Kidney capillary endothelial cell (primary cell): ENCODE measurements around the gene CCDC57.
A peak's percentile ranks its signal among the peaks of the same experiment; 100 is the strongest.

ENCODE experiments used
- DNase-seq: peaks from one replicate; pipeline ENCODE4 v3.0.0-alpha.2; 2018; ENCODE audit warnings: low spot score

Gene CCDC57

DNA sequence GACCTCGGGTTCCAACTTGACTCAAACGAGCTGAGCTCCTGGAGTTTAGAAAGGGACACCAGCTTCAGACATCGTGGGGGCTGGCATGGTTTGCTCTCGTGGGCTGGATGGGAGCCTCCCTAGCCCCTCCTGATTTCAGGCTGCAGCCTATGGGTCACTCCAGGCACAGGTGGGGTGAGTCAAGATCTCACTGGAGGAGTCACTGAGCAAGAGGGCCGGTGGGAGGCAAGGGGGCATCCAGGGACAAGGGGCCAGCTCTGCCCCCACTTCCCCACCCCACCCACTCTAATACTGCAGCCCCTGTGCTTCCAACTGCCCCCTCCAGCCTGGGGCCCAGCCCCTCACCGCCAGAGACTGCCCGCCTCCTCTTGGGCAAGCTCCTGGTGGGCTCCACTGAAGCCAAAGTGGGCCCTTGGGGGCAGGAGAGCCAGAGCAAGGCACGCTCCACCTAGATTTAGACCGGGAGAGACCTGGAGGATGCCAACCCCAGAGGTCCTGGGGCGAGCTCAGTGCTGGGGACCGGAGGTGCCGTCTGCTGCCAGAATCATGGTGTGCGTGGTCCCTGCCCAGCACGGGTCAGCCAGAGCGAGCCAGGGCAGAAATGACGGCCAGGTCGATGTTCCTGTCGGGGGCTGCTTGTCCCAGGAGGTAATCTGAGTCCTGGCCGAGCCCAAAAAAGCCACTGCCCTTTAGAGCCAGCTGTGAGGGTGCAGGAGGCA, 22.6 kb upstream of the CCDC57 start:
- DNase-seq = no peak

DNA sequence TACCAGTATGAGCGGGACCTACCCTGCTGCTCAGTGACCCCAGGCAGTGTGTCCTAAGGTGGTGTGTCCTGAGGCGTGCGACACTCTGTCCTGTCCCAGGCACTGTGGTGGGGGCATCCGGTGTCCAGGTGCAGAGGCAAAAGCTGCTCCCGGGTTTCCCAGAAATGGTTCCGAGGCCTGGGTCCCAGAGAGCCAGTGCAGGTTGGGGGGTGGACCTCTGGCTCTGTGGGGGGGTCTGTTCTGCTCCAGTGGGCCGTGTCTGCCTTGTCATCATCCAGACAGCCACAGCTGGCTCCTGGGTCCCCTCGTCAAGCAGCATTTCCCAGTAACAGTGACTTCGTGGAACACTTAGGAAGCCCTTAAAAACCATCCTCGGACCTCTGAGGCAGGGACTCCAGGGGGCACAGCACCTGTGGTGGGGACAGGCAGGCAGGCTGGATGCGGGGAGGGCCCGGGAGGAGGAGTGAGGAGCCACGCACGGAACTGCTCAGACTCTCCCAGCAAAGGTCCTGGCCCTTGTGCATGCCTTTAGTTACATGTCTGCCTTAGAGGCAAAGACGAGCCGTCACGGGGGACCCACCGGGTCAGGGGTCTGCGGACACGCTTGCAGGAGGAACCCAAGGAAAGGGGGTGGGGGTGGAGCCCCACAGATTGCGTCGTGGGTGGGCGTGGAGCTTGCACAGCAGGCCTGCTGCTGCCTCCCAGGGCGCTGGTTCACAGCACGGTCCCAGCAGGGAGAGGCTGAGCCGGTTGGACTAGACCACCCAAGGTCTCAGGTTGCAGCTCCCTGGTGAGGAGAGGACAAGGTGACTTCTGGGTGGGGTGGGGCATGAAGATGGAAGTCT, 21.8 kb upstream of the CCDC57 start:
- no peak for DNase-seq

DNA sequence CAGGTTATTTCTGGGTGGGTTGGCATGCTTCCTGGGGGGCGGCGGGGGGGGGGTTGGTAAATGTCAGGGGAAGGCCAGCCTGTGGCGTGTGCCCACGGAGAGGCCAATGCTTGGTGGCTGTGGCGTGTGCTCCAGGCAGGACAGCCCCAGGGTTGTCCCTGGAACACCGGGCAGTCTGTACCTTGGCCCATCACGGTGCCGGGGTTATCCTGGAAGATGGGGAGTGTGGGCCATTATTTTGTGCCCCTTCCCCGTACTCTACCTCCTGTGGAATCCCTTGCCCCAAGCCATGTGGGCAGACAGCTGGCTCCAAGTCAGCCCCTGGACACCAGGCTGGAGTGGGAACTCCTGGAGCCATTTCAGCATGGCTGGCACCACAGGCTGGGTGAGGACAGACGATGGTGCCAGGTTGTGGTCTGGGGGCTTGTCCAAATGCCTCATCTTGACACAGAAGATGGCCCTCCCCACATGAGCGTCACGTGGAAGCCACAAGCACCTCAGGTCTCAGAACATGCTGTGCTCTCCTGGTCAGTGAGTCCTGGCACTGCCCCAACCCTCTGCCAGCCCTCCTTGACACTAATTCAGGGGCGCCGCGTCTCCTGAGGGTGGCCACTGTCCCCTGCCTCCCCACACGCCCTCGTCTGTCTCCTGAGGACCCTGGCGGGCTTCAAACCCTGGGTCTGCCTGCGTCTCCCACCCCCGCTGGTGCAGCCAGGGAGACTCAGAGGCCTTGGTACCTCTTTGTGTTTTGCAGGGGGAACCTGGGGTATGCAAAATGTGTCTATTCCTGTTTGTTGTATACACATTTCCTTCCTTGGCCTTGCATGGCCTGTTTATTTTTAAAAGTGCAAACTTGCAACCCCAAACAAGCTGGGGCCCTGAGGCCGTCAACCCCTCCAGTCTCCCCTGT, 20.5 kb upstream of the CCDC57 start:
- DNase-seq = no peak

DNA sequence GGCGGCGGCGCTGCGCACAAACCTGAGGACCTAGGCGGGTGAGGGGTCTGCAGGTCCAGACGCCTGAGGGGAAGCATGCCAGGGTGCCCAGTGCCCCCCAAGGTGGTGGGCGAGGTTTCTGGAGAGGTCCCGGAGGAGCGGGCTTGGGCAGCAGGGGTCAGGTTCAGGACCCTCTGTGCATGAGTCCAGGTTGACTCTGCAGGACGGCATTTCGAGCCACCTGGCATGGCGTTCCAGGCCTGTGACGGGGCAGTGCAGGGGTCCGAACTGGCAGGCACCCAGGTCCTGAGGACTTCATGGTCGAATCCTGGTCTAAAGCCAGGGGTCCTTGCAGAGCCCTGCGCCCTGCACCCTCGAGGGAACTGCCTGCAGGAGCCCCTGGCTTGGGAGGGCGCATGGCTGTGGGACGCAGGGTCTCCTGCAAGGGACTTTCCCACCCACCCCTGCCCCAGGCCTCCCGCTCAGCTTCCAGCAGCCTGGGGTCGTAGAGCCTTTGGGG, 19.7 kb upstream of the CCDC57 start:
- DNase-seq = no peak

DNA sequence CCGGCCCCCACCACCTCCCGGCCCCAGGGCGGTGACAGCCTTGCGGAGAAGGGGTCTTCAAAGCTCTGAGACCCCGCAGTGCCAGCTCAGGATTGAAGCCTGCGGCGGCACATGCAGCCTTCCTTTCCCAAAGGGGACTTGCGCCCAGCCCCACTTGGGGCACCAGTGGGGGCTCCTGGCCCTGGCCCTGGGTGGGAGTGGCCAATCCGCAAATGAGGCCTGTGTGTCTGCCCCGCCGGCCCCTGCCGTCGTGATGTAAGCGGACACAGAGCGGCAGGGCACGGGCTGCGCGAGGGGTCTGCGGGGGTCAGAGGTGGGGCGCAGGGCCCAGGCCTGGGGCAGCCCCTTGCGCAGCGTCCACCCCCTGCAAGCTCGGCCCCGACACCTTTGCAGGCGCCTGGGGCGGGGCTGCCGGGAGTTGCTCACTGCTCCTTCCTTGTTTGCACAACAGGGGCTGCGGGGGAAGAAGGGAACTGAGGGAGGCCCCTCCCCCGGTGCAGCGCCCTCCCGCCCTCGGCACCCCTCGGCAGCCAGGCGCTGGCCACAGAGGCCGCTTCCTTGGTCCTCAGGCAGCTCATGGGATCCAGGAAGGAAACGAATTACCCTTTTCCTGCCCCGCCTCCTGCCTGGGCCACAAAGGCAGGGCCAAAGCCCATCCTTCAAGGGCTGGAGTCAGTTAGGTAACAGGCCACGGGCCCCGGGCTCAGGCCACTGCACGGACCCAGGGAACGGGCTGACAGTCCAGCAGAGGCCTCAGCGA, 19.1 kb upstream of the CCDC57 start:
- peak; percentile 73 for DNase-seq

DNA sequence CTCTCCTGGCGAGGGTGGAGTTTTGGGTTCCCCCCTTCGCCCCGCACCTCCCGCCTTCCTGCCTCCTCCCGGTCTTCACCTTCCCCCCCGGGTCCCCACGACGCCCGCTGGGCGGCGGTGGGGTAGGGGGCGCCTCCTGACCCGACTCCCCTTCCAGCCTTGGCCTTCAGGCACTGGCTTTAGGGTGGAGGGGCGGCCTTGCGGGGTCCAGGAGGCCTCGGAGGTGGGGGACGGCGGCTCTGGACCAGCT, 18.6 kb upstream of the CCDC57 start:
- DNase-seq = no peak

DNA sequence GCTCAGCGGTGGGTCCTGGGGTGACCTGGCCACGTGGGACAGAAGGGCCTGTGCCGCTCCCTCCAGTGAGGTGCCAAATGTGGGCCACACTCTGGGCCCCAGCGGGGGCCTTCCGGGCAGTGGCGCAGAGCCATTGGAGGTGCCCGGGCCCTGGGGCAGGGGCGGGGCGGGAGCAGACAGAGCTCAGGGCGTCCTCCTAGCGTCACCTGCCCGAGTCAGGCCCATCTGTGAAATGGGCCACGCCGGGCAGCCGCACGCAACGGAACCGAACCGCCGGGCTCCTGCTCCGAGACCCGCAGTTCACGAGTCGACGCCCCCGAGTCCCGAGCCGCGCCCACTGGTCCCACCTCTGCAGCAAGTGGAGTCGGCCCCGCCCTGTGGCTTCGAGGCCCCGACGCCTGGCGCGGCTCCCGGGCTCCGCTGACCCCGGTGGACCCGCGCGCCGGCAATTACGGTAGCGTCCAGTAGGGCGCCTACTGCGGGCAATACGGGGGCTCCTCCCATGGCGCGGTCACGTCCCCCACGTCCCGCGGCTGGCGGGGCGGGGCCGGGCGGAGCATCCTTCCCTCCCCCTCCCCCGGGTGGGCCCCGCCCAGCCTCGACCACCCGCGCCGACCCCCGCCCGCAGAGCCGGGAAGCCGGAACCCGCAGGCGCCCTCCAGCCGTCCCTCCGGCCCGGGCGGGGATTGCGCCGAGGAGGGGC, 18.1 kb upstream of the CCDC57 start:
- peak; percentile 62 for DNase-seq

DNA sequence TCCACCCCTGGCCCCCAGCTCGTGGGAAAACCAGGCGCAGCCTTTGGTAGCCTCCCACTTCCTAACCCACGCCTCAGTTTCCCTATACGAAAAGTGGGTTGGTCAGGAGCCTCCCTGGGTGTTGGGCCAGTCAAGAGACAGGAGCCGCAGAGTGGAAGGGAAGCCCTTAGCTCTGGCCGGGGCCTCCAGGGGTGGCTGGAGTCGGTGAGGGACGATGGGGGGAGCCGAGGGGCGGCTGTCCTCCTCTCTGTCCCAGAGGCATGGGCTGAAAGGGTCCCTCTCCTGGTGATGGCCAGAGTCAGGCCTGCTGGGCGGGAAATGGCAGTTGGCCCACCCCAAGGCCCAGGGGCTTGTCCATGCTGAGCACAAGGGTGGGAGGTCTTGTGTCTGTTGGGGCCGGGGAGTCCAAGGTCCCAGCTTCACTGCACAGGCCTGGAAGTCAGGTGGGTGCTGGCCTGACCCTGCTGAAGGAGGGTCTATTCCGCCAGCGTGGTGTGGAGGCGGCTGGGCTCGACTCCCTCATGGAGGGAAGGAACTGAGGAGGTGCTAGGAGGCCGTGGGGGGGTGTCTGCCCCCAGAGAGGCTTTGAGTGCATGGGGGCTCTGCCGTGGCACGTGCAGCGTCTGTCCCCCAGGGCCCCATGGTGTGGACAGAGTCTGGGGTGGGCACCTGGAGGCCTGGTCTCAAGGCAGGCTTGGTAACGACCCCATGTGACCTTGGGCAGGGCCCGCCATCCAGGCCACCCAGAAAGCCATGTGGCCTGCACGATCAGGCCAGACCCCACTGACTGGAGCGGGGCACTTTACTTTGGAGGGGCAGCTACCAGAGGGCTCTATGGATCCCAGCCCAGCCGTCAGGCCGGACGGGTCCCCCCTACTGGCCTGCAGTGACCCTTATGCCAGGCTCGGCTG, 17.3 kb upstream of the CCDC57 start:
- no peak for DNase-seq

DNA sequence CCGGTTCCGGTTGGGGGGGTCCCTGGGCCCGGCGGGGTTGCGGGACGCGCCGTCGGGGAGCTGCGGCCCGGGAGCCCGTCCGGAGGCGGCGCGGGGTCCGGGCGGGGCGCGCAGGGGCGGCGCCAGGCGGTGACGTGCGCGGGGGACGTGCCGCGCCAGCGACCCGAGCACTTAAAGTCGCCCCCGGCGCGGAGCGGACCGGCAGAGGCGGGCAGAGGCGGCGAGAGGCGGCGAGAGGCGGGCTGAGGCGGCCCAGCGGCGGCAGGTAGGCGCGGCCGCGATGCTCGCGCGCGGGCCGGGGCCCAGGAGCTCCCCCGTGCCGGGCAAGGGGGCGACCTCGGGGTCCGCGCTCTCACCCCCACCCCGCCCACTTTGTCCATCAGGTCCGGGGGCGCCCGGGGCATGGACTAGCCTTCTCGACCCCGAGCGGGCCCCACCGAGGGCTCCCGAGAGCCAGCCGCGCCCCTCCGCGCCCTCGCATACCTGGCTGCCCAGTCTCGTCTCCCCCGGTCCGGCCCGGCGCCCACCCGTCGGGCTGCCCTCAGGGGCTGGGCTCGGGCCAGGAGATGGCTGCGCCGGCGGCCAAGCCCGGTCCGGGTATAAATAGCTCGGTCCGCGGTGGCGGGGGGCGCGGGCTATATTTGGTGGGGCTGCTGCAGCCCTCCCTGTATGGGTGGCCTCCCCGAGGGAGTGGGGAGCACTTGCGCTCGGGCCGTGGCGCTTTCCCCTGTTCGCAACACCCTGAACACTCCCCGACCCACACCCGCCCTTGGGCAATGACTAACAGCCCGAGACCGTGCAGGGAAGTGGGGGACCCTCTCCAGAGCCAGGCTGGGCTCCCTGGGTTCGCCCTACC, 16.4 kb upstream of the CCDC57 start, which contains the start of gene SLC16A3:
Gene SLC16A3, plus strand, starts transcription at position 201 of the 856 bp plus-strand sequence. CDS start 6,967 bp downstream, outside the sequence.
- peak; percentile 50 for DNase-seq

DNA sequence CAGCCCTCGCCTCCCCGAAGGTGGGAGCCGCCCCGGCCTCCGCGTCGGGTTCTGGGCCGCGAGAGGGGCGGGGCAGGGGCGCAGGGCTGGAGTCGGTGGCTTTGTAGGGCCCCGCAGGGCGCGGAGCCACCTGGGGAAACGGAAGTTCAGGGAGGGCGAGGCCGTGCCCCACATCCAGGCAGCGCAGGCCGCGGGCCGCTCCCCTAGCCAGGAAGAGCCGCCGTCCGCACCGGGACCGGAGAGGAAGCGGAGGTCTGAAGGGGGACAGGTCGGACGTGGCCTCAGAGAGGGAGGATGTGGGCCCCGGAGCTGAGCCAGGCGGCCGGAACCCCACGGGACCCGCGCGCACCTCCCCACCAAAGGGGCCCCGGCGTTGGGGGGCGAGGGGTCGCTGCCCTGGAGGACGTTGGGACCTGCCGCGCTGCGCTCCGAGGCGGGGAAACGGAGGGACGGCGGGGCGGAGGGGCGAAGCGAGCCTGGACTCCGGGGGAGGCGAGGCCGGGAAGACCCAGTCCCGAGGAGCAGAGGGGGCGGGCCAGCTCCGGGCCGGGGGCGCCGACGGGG, 15.7 kb upstream of the CCDC57 start:
- DNase-seq = peak; percentile 38

DNA sequence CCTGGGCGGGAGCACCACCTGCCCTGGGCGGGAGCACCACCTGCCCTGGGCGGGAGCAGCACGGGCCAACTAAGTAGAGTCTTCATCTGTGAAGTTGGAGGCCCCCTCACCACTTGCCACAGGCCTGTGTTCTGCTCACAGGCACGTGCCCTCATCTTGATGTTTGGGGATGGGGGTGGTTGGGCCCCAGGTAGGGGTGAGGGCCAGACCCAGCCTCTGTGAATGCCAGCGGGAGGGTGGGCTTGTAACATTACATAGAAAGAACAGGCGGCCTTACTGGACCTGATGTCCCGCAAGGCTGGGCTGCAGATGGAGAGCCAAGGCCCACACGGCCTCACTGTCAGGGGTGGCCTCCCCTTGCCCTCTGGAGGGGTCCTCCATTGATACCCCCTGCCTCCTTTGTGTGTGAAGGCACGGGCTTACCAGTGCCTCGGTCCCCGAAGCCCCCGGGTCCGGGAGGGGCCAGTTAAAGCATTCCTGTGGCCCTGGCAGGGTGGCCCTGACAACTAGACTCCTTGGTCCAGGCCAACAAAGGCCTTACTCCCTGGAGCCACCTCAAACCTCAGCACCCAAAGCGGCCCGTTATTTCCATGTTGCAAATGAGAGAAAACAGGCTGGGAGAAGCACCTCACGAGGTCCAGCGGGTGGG, 15.1 kb upstream of the CCDC57 start:
- DNase-seq = no peak

DNA sequence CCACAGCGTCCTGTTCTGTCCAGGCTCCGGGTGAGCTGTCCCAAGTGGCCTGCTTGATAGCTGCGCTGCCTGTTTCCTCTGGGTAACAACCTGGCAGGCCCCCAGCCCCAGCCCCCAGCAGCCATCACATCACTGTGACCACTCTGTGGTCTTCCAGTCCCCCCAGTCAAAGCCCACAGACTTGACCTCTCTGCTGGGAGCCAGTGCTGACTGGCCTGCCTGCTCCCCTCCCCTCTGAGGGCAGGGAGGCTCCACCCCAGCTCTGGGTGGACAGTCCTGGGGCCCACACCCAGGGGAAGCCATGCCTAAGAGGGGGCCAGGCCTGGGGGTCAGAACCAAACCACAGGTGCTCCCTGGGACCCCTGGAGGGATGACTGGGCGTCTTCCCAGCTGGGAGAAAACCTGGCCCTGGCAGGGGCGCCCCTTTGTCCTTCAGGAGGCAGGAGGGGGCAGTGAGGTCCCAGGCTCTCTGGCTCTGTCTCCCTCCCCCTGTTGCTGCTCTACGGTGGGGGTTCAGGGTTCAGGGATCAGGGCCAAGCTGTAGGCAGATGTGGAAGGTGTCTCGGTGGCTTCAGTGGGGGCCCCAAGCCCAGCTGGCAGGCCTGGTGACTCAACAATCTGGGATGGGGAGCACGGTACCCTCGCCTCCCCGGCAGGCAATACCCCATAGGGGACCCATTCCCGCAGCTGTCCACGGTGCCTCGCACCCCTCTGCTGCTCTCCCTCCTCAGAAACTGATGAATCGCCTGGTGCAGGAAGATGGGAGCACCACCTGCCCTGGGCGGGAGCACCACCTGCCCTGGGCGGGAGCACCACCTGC, 14.4 kb upstream of the CCDC57 start:
- DNase-seq = no peak

DNA sequence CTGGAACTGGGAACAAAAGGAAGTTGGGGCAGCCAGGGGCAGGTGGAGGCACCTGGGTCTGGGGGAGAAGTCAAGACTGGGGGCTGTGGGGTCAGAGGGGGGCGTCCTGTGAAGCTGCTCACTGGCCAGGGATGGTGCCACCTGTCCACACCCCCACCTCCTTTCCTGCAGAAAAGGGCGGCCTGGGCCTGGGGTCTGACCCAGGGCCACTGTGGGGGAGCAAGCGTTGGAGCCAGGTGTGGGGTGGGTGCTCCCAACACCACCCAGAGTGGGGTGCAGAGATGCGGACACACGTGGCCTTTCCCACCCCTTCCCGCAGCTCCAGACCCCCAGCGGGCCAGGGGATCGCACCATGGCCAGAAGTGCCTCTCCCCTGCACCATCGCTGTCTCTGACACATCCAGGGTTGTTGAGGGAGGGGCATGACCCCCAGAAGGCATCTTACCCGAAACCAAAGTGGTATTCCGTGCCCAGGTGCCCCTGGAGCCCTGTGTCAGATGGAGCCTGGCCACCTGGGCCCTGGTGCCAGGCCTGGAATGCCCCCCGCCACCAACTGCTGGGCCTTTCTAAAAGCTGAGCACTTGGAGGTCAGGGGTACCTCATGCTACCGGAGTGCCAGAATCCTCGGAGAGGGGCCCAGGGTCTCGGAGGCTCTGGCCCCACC, 13.6 kb upstream of the CCDC57 start:
- no peak for DNase-seq

DNA sequence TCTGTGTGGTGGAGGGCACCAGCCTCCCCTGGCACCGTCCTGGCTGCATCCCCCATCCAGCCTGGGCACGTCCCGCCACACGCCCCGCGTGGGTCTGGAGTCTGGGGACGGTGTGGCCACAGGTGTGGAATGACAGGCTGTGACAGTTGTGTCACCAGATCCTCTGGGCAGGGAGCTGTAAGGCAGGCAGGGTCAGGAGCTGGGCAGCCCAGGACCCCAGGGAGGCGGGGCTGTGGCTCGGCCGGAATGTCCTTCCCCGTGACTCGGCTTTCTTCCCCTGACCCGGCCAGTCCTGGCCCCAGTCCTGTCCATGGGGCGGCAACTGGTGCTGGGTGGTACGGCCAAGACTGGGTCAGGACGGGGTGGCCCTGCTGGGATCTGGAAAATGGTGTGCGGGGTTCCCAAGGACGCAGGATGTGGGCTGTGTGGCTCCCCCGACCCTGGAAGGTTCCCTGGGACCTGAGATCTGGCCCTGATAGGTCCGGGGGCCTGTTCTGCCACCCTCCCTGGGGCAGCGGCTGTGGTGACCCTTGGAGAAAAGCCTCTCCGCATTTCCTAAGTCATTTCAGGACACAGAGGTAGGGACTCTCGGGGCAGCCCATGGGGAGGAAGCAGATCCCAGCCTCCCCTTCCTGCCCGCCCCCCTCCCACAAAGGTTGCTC, 12.9 kb upstream of the CCDC57 start:
- DNase-seq = no peak

DNA sequence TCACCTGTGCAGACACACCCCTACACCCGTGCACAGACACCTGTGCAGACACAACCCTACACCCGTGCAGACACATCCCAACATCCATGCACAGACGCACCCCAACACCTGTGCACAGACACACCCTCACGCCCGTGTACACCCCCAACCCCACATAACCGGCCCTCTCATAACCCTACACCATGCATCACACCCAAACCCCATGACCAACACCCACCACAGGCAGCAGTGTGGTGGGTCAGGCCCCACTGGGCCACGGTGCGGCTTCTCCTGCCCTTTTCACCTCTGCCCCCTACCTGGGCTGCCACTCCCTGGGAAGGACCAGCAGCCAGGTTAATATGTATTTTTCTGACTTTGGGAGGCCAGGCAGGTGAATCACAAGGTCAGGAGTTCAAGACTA, 12.0 kb upstream of the CCDC57 start:
- no peak for DNase-seq

DNA sequence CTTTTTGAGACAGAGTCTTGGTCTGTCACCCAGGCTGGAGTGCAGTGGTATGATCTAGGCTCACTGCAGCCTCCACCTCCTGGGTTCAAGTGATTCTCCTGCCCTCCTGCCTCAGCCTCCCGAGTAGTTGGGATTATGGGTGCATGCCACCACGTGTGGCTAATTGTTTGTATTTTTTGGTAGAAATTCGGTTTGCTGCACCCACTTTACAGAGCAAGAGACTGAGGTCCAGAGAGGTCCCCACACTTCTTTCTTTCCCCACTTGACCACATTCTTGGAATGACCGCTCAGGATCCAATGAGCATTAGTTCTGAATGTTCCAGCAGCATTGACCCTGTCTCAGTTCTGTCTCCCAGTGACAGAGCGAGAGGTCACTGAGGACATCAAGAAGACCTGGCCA, 10.9 kb upstream of the CCDC57 start:
- DNase-seq = no peak
